Measurements from ENCODE around the gene MOSPD3. TPM values are rescaled to one million over a fixed set of nuclear protein-coding genes. Genes with fewer than 3 reads are reported as not detected.
A peak's percentile ranks its signal among the peaks of the same experiment; 100 is the strongest.

Gene MOSPD3
- total and polyA plus RNA-seq, 2 of the 13 experiments (the other 11 are each of a cell fraction or from before 2014, with no cell fraction given) = 7.6 to 8.8 TPM

- Histone ChIP-seq H3K4me1 (ENCODE audit: insufficient read depth, low read length) (peaks cover 46% of the 10 kb centered on the region), H3K9me3 (ENCODE audit: low read length) (no peaks in the 10 kb centered on the region), H3K4me2 (ENCODE audit: low read depth, low read length) (peak overlapping the region; percentile 40), H3K4me3 (replicated peaks in 1 of 3; ENCODE audit: insufficient read depth in 1 of 3, low read depth in 2 of 3, low read length in 3 of 3) (peak overlapping the region in 1 of 3 experiments; percentile 38; a peak in 1 of 6 replicates), H3K27me3 (ENCODE audit: control insufficient read depth in 1 of 2, insufficient read depth in 2 of 2, low read length in 2 of 2) (peaks cover 0 to 9% of the 10 kb centered on the region in 2 experiments; a peak in 3 of 5 replicates), H3K36me3 (replicated peaks in 1 of 2; ENCODE audit: control insufficient read depth in 1 of 2, insufficient read depth in 2 of 2, low read length in 2 of 2) (no peaks in the 10 kb centered on the region), H2AFZ (ENCODE audit: low read length) (no peak overlapping the region), H3K9ac (ENCODE audit: insufficient read depth, low read depth, low read length) (no peak overlapping the region), H4K20me1 (ENCODE audit: insufficient read depth, low read length) (peaks cover 7% of the 10 kb centered on the region; the same call in 1 of the 2 replicates), H3K79me2 (ENCODE audit: insufficient read depth, low read length) (peaks cover 6% of the 10 kb centered on the region), H3K27ac (ENCODE audit: extremely low read length, insufficient read depth, low read length) (no peak overlapping the region)
- ATAC-seq (no peak), FAIRE-seq (no peak), DNase-seq (ENCODE audit: low spot score) (no peak)
- in situ Hi-C loops (cut with HindIII; ENCODE audit: extremely low pct_ligation_motif_present, low pct_unique_long_range_greater_than_20kb) = no loop called here
- intact Hi-C loops (cut with micrococcal nuclease; ENCODE audit: unreplicated experiment) = no loop called here
- ChIA-PET CTCF (ENCODE audit: low intra/inter-chr PET ratio, low total read pairs) (interaction anchor here (0.8 kb wide), 1 partner anchor 120 kb away, joined by 6 read pairs; no protein-coding TSS in a partner anchor), POLR2A (interaction anchor here (1.2 to 1.4 kb wide), 3 partner anchors 19 to 116 kb away, joined by 3 to 7 read pairs (median 4); partner anchors contain the start of genes MOSPD3 and POP7)
- WGBS (ENCODE audit: low lambda C conversion rate) = 9% methylated on average over 7 of the region's 7 CpGs
- no TSS peak for BruUV-seq (replicated peaks)
- TF ChIP-seq THAP11 (CRISPR knock-in tag; IDR thresholded peaks at IDR 0.05) (no peak), IKZF5 (CRISPR knock-in tag; IDR thresholded peaks at IDR 0.05) (no peak), PATZ1 (CRISPR knock-in tag; IDR thresholded peaks at IDR 0.05) (peak; percentile 38; the same call in 1 of the 2 replicates), NR1H2 (CRISPR knock-in tag; IDR thresholded peaks at IDR 0.05; ENCODE audit: borderline replicate concordance, low read depth) (no peak), ATF3 (CRISPR knock-in tag; IDR thresholded peaks at IDR 0.05) (no peak), ZNF724P (CRISPR knock-in tag; IDR thresholded peaks at IDR 0.05; ENCODE audit: borderline replicate concordance) (no peak), ZMYM2 (CRISPR knock-in tag; IDR thresholded peaks at IDR 0.05) (no peak), HOMEZ (CRISPR knock-in tag; IDR thresholded peaks at IDR 0.05; ENCODE audit: low read depth) (no peak), FOXC1 (CRISPR knock-in tag; IDR thresholded peaks at IDR 0.05; ENCODE audit: borderline replicate concordance) (no peak), KLF12 (CRISPR knock-in tag; IDR thresholded peaks at IDR 0.05; ENCODE audit: borderline replicate concordance) (no peak), FOXM1 (CRISPR knock-in tag; IDR thresholded peaks at IDR 0.05) (no peak), ZFP36L2 (CRISPR knock-in tag; IDR thresholded peaks at IDR 0.05) (no peak), ZNF33A (CRISPR knock-in tag; IDR thresholded peaks at IDR 0.05; ENCODE audit: borderline replicate concordance) (no peak), ZNF281 (CRISPR knock-in tag; IDR thresholded peaks at IDR 0.05; ENCODE audit: borderline replicate concordance) (peak; percentile 58; the same call in 1 of the 2 replicates), BORCS8-MEF2B (CRISPR knock-in tag; IDR thresholded peaks at IDR 0.05) (no peak), PHF5A (CRISPR knock-in tag; IDR thresholded peaks at IDR 0.05; ENCODE audit: low read depth, unreplicated experiment) (no peak), ZNF335 (CRISPR knock-in tag; IDR thresholded peaks at IDR 0.05) (no peak)
Observed at GRCh38 chr7:100589341-100589947, 22.9 kb upstream of the MOSPD3 start.
